Right lobe of liver (tissue), 4 donors: ENCODE results near the gene TENM4.
"Not testable (repeated sequence)": the region's sequence is repeated elsewhere in the genome, so short reads cannot be mapped to it uniquely, and the experiment has no call there.

Experiments used
- CTCF ChIP-seq, 4 donors: fragments of 200-600 bp in 3 of 4; fragments of 450-650 bp in 1 of 4; IDR thresholded peaks; one replicate each; pipeline versions ENCODE4 v1.5.1 to v1.8.0; 2016 to 2022; ENCODE audit warnings: antibody characterized with exemption in 4 of 4, mild to moderate bottlenecking in 2 of 4
- POLR2A ChIP-seq: fragments of 450-650 bp; IDR thresholded peaks from one replicate; pipeline ENCODE4 v1.6.1; 2017; ENCODE audit warnings: antibody characterized with exemption, mild to moderate bottlenecking
- donor health status: DM: no; HTN: no; CAD: no.
- donor health status: DM: no; HTN: no; CAD: no.
- donor health status: DM: no; HTN: yes; CAD: no.

DNA sequence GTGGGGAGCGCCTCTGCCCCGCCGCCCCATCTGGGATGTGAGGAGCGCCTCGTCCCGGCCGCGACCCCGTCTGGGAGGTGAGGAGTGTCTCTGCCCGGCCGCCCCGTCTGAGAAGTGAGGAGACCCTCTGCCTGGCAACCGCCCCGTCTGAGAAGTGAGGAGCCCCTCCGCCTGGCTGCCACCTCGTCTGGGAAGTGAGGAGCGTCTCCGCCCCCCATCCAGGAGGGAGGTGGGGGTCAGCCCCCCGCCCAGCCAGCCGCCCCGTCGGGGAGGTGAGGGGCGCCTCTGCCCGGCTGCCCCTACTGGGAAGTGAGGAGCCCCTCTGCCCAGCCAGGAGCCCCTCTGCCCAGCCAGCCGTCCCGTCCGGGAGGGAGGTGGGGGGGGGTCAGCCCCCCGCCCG, 249.1 kb downstream of the TENM4 start:
- not testable (repeated sequence) for TF ChIP-seq CTCF (IDR thresholded peaks at IDR 0.05); POLR2A
